ENCODE data around the gene TNIP2.
A peak's percentile ranks its signal among the peaks of the same experiment; 100 is the strongest.

GRCh38 chr4:2792711-2793585, 36.8 kb upstream of the TNIP2 start, which contains the start of gene SH3BP2:
- TF ChIP-seq CTCF (IDR thresholded peaks at IDR 0.05; ENCODE audit: extremely low read depth in 1 of 2, insufficient read depth in 1 of 2, low read depth in 1 of 2, low read length in 2 of 2) (no peak), POLR2AphosphoS5 (IDR thresholded peaks at IDR 0.05; ENCODE audit: insufficient read depth, low read depth, low read length) (peak; percentile 65), EZH2 (IDR thresholded peaks at IDR 0.05; ENCODE audit: borderline replicate concordance, low read depth, low read length, severe bottlenecking) (no peak), POLR2A (IDR thresholded peaks at IDR 0.05; ENCODE audit: low read depth, low read length) (peak; percentile 23), JUN (IDR thresholded peaks at IDR 0.05; ENCODE audit: borderline replicate concordance, insufficient read depth, insufficient read length, low read depth) (no peak)

Data from endothelial cell of umbilical vein (primary cell).